ENCODE data around the gene LNPEP. TPM values are rescaled to one million over a fixed set of nuclear protein-coding genes. Genes with fewer than 3 reads are reported as not detected.

Gene LNPEP
- total RNA-seq, 1 donor from 2014 or later, result 36.3 TPM

- Histone ChIP-seq H3K9ac (ENCODE audit: low read length) (no peak overlapping the region), H3K9me3 (ENCODE audit: insufficient read depth, low read depth, low read length) (no peaks in the 10 kb centered on the region), H3K79me2 (ENCODE audit: insufficient read depth, low read length) (no peaks in the 10 kb centered on the region), H3K27me3 (ENCODE audit: insufficient read depth, low read length) (no peaks in the 10 kb centered on the region), H3K4me1 (ENCODE audit: insufficient read depth, low read length) (no peaks in the 10 kb centered on the region), H3K4me2 (ENCODE audit: low read length) (no peak overlapping the region), H4K20me1 (ENCODE audit: insufficient read depth, low read length) (no peaks in the 10 kb centered on the region), H3K27ac (ENCODE audit: low read depth, low read length) (no peak overlapping the region), H3K36me3 (ENCODE audit: insufficient read depth, low read length) (no peaks in the 10 kb centered on the region), H2AFZ (ENCODE audit: low read depth, low read length) (no peak overlapping the region), H3K4me3 (ENCODE audit: insufficient read depth, low read depth, low read length) (no peak overlapping the region)
- H3K36me3 Mint-ChIP-seq (ENCODE audit: low read depth, unreplicated experiment), result peaks cover 2% of the 10 kb centered on the region
- FAIRE-seq (no peak), DNase-seq (ENCODE audit: low read depth) (no peak)
- H3K9me3 Mint-ChIP-seq (ENCODE audit: unreplicated experiment), result no peaks in the 10 kb centered on the region
- no peak overlapping the region for H3K27ac Mint-ChIP-seq (ENCODE audit: unreplicated experiment)
- H3K4me3 Mint-ChIP-seq (ENCODE audit: unreplicated experiment), result no peak overlapping the region
- H3K27me3 Mint-ChIP-seq (ENCODE audit: low read depth, unreplicated experiment), result no peaks in the 10 kb centered on the region
- peaks cover 9% of the 10 kb centered on the region for H3K4me1 Mint-ChIP-seq (ENCODE audit: low read depth, unreplicated experiment)
- TF ChIP-seq EZH2 (IDR thresholded peaks at IDR 0.05; ENCODE audit: insufficient read depth, low read length) (no peak), CTCF (IDR thresholded peaks at IDR 0.05; ENCODE audit: insufficient read depth, low read depth, low read length) (no peak)
Observed at GRCh38 chr5:96924016-96924443, 11.8 kb upstream of the LNPEP start.

DNA sequence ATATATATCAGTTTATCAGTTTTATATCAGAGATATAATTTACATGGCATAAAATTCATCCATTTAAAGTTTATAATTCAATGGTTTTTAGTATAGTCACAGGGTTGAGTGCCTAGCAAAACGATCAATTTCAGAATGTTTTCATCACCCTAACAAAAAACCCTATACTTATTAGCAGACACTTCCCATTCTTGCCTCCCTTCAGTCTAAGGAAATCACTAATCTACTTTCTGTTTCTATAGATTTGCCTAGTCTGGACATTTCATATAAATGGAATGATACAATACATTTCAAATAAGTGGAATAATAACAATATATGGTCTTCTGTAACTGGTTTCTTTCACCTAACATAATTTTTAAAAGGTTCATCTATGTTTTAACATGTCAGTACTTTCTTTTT, 9.6 kb upstream of the LNPEP start:
- Mint-ChIP-seq H3K9me3 (ENCODE audit: unreplicated experiment) (no peaks in the 10 kb centered on the region), H3K27ac (ENCODE audit: unreplicated experiment) (no peak overlapping the region), H3K4me1 (ENCODE audit: low read depth, unreplicated experiment) (peaks cover 4% of the 10 kb centered on the region), H3K4me3 (ENCODE audit: unreplicated experiment) (no peak overlapping the region), H3K27me3 (ENCODE audit: low read depth, unreplicated experiment) (peaks cover 4% of the 10 kb centered on the region), H3K36me3 (ENCODE audit: low read depth, unreplicated experiment) (peaks cover 2% of the 10 kb centered on the region)
- FAIRE-seq, result no peak
- Histone ChIP-seq H2AFZ (ENCODE audit: low read depth, low read length) (no peak overlapping the region), H3K9me3 (ENCODE audit: insufficient read depth, low read depth, low read length) (no peaks in the 10 kb centered on the region), H3K4me3 (ENCODE audit: insufficient read depth, low read depth, low read length) (no peak overlapping the region), H3K27me3 (ENCODE audit: insufficient read depth, low read length) (no peaks in the 10 kb centered on the region), H3K79me2 (ENCODE audit: insufficient read depth, low read length) (no peaks in the 10 kb centered on the region), H3K9ac (ENCODE audit: low read length) (no peak overlapping the region), H4K20me1 (ENCODE audit: insufficient read depth, low read length) (no peaks in the 10 kb centered on the region), H3K4me2 (ENCODE audit: low read length) (no peak overlapping the region), H3K4me1 (ENCODE audit: insufficient read depth, low read length) (no peaks in the 10 kb centered on the region), H3K27ac (ENCODE audit: low read depth, low read length) (no peak overlapping the region), H3K36me3 (ENCODE audit: insufficient read depth, low read length) (no peaks in the 10 kb centered on the region)
- TF ChIP-seq CTCF (IDR thresholded peaks at IDR 0.05; ENCODE audit: insufficient read depth, low read depth, low read length) (no peak), EZH2 (IDR thresholded peaks at IDR 0.05; ENCODE audit: insufficient read depth, low read length) (no peak)
- no peak for DNase-seq (ENCODE audit: low read depth)

GRCh38 chr5:96927008-96927407, 8.9 kb upstream of the LNPEP start:
- no peak for DNase-seq (ENCODE audit: low read depth)

More at GRCh38 chr5:96927008-96927407, 8.9 kb upstream of the LNPEP start:
- Histone ChIP-seq H3K27me3 (ENCODE audit: insufficient read depth, low read length) (no peaks in the 10 kb centered on the region), H3K36me3 (ENCODE audit: insufficient read depth, low read length) (no peaks in the 10 kb centered on the region), H3K4me1 (ENCODE audit: insufficient read depth, low read length) (no peaks in the 10 kb centered on the region), H3K27ac (ENCODE audit: low read depth, low read length) (no peak overlapping the region), H4K20me1 (ENCODE audit: insufficient read depth, low read length) (no peaks in the 10 kb centered on the region), H3K9ac (ENCODE audit: low read length) (no peak overlapping the region), H3K9me3 (ENCODE audit: insufficient read depth, low read depth, low read length) (no peaks in the 10 kb centered on the region), H2AFZ (ENCODE audit: low read depth, low read length) (no peak overlapping the region), H3K4me2 (ENCODE audit: low read length) (no peak overlapping the region), H3K79me2 (ENCODE audit: insufficient read depth, low read length) (no peaks in the 10 kb centered on the region), H3K4me3 (ENCODE audit: insufficient read depth, low read depth, low read length) (no peak overlapping the region)
- H3K9me3 Mint-ChIP-seq (ENCODE audit: unreplicated experiment), result no peaks in the 10 kb centered on the region
- peaks cover 2% of the 10 kb centered on the region for H3K4me1 Mint-ChIP-seq (ENCODE audit: low read depth, unreplicated experiment)
- no peak for FAIRE-seq
- H3K4me3 Mint-ChIP-seq (ENCODE audit: unreplicated experiment), result no peak overlapping the region
- no peak overlapping the region for H3K27ac Mint-ChIP-seq (ENCODE audit: unreplicated experiment)
- H3K27me3 Mint-ChIP-seq (ENCODE audit: low read depth, unreplicated experiment), result peaks cover 4% of the 10 kb centered on the region
- no peak for TF ChIP-seq CTCF (IDR thresholded peaks at IDR 0.05; ENCODE audit: insufficient read depth, low read depth, low read length)
- no peak for TF ChIP-seq EZH2 (IDR thresholded peaks at IDR 0.05; ENCODE audit: insufficient read depth, low read length)
- peaks cover 2% of the 10 kb centered on the region for H3K36me3 Mint-ChIP-seq (ENCODE audit: low read depth, unreplicated experiment)

Data from astrocyte (in vitro differentiated cells and primary cell).